Activated naive CD4-positive, alpha-beta T cell treated with anti-CD3 and anti-CD28 coated beads for 36 hours (primary cell): ENCODE results near the gene ATP2C2. TPM values are rescaled to one million over a fixed set of nuclear protein-coding genes. Genes with fewer than 3 reads are reported as not detected.

Source experiments
- CTCF ChIA-PET: fragments of 350-600 bp; sonication (Branson Sonifier 250); formaldehyde crosslinking; loops from one replicate; lab custom pipeline; 2021; ENCODE audit warnings: antibody characterized with exemption; lab: Charles Lee
- DNase-seq: peaks from one replicate; pipeline ENCODE4 v3.0.0-alpha.2; 2020
- H3K27ac Mint-ChIP-seq: one replicate; pipeline ENCODE4 v1.8.0; 2021; ENCODE audit warnings: mild to moderate bottlenecking, mixed read lengths
- H3K27me3 Mint-ChIP-seq: one replicate; pipeline ENCODE4 v1.8.0; 2021; ENCODE audit warnings: low read depth, mixed read lengths
- H3K36me3 Mint-ChIP-seq: one replicate; pipeline ENCODE4 v1.8.0; 2021; ENCODE audit warnings: low read depth, mixed read lengths
- H3K4me1 Mint-ChIP-seq: one replicate; pipeline ENCODE4 v1.8.0; 2021; ENCODE audit warnings: low read depth, mixed read lengths
- H3K4me3 Mint-ChIP-seq: one replicate; pipeline ENCODE4 v1.8.0; 2021; ENCODE audit warnings: mild to moderate bottlenecking, moderate library complexity, mixed read lengths
- H3K9me3 Mint-ChIP-seq: one replicate; pipeline ENCODE4 v1.8.0; 2021; ENCODE audit warnings: mixed read lengths
- intact Hi-C: fragments of 100-400 bp; cut with micrococcal nuclease; formaldehyde crosslinking; loops from one replicate; pipeline ENCODE4 v1.15.1; 2023
- total RNA-seq, 2 experiments: library from RNA; stranded (reverse); gene quantifications; one replicate each; pipeline ENCODE4 v1.2.3, GENCODE V29; 2021

ATP2C2 gene
- total RNA-seq, 2 experiments from 2014 or later = not detected

GRCh38 chr16:84471966-84472365 is 103.6 kb downstream of the ATP2C2 start:
- Mint-ChIP-seq H3K27me3 (no peaks in the 10 kb centered on the region), H3K4me1 (no peaks in the 10 kb centered on the region), H3K9me3 (peaks cover 24% of the 10 kb centered on the region), H3K27ac (no peak overlapping the region), H3K36me3 (peaks cover 22% of the 10 kb centered on the region), H3K4me3 (no peak overlapping the region)
- no peak for DNase-seq
- CTCF ChIA-PET = no interaction called here
- intact Hi-C loops = no loop called here

- CTCF ChIA-PET = no interaction called here
- H3K4me3 Mint-ChIP-seq = no peak overlapping the region
- no peak overlapping the region for H3K27ac Mint-ChIP-seq
- no peak for DNase-seq
- H3K9me3 Mint-ChIP-seq = peaks cover 16% of the 10 kb centered on the region
- intact Hi-C loops = no loop called here
- H3K4me1 Mint-ChIP-seq = no peaks in the 10 kb centered on the region
- H3K27me3 Mint-ChIP-seq = no peaks in the 10 kb centered on the region
- H3K36me3 Mint-ChIP-seq = peaks cover 11% of the 10 kb centered on the region
Measured at GRCh38 chr16:84475643-84476240, 107.4 kb downstream of the ATP2C2 start.

- Mint-ChIP-seq H3K27me3 (no peaks in the 10 kb centered on the region), H3K4me3 (no peak overlapping the region), H3K36me3 (peaks cover 11% of the 10 kb centered on the region), H3K4me1 (no peaks in the 10 kb centered on the region), H3K27ac (no peak overlapping the region), H3K9me3 (peaks cover 16% of the 10 kb centered on the region)
- no peak for DNase-seq
- CTCF ChIA-PET = interaction anchor here (0.6 to 0.9 kb wide), 2 partner anchors 52 to 160 kb away, joined by 4 read pairs; no protein-coding TSS in a partner anchor
- intact Hi-C loops = no loop called here
Measured at GRCh38 chr16:84476401-84476800, 108.1 kb downstream of the ATP2C2 start.

GRCh38 chr16:84477661-84478060 is 109.3 kb downstream of the ATP2C2 start:
- intact Hi-C loops = no loop called here
- CTCF ChIA-PET = interaction anchor here (0.9 kb wide), 1 partner anchor 18 kb away, joined by 3 read pairs; no protein-coding TSS in a partner anchor
- H3K4me3 Mint-ChIP-seq = no peak overlapping the region
- H3K27me3 Mint-ChIP-seq = no peaks in the 10 kb centered on the region
- H3K27ac Mint-ChIP-seq = no peak overlapping the region
- no peaks in the 10 kb centered on the region for H3K4me1 Mint-ChIP-seq
- peaks cover 9% of the 10 kb centered on the region for H3K9me3 Mint-ChIP-seq
- H3K36me3 Mint-ChIP-seq = peaks cover 5% of the 10 kb centered on the region
- DNase-seq = no peak

GRCh38 chr16:84478172-84478947 is 110.0 kb downstream of the ATP2C2 start:
- intact Hi-C loops = no loop called here
- Mint-ChIP-seq H3K36me3 (peaks cover 5% of the 10 kb centered on the region), H3K9me3 (peaks cover 9% of the 10 kb centered on the region), H3K4me1 (no peaks in the 10 kb centered on the region), H3K27ac (no peak overlapping the region), H3K4me3 (no peak overlapping the region), H3K27me3 (no peaks in the 10 kb centered on the region)
- CTCF ChIA-PET = no interaction called here
- DNase-seq = no peak

GRCh38 chr16:84479716-84480450 is 111.5 kb downstream of the ATP2C2 start:
- intact Hi-C loops = no loop called here
- Mint-ChIP-seq H3K9me3 (peaks cover 6% of the 10 kb centered on the region), H3K27me3 (no peaks in the 10 kb centered on the region), H3K27ac (no peak overlapping the region), H3K36me3 (peaks cover 4% of the 10 kb centered on the region), H3K4me3 (no peak overlapping the region), H3K4me1 (no peaks in the 10 kb centered on the region)
- CTCF ChIA-PET = no interaction called here
- DNase-seq = no peak

GRCh38 chr16:84481051-84481735 is 112.9 kb downstream of the ATP2C2 start:
- CTCF ChIA-PET = interaction anchor here (3.2 kb wide), 1 partner anchor 204 kb away, joined by 16 read pairs; no protein-coding TSS in a partner anchor
- no peaks in the 10 kb centered on the region for H3K4me1 Mint-ChIP-seq
- DNase-seq = no peak
- peaks cover 3% of the 10 kb centered on the region for H3K36me3 Mint-ChIP-seq
- H3K4me3 Mint-ChIP-seq = no peak overlapping the region
- no peaks in the 10 kb centered on the region for H3K9me3 Mint-ChIP-seq
- intact Hi-C loops = no loop called here
- H3K27ac Mint-ChIP-seq = no peak overlapping the region
- H3K27me3 Mint-ChIP-seq = no peaks in the 10 kb centered on the region

GRCh38 chr16:84482001-84482891 is 113.9 kb downstream of the ATP2C2 start:
- Mint-ChIP-seq H3K27ac (no peak overlapping the region), H3K4me1 (no peaks in the 10 kb centered on the region), H3K27me3 (no peaks in the 10 kb centered on the region), H3K4me3 (no peak overlapping the region), H3K9me3 (no peaks in the 10 kb centered on the region), H3K36me3 (peaks cover 5% of the 10 kb centered on the region)
- CTCF ChIA-PET = interaction anchor here (2.0 to 3.2 kb wide), 2 partner anchors 201 to 205 kb away, joined by 10 to 16 read pairs; no protein-coding TSS in a partner anchor
- no peak for DNase-seq
- intact Hi-C loops = no loop called here

- Mint-ChIP-seq H3K9me3 (no peaks in the 10 kb centered on the region), H3K4me3 (no peak overlapping the region), H3K27me3 (no peaks in the 10 kb centered on the region), H3K4me1 (no peaks in the 10 kb centered on the region), H3K27ac (no peak overlapping the region), H3K36me3 (peaks cover 5% of the 10 kb centered on the region)
- CTCF ChIA-PET = interaction anchor here (2.0 to 3.2 kb wide), 2 partner anchors 202 to 206 kb away, joined by 10 to 16 read pairs; no protein-coding TSS in a partner anchor
- intact Hi-C loops = no loop called here
- no peak for DNase-seq
Measured at GRCh38 chr16:84482951-84483881, 114.9 kb downstream of the ATP2C2 start.

- Mint-ChIP-seq H3K9me3 (no peaks in the 10 kb centered on the region), H3K27me3 (no peaks in the 10 kb centered on the region), H3K4me3 (no peak overlapping the region), H3K36me3 (peaks cover 5% of the 10 kb centered on the region), H3K4me1 (no peaks in the 10 kb centered on the region), H3K27ac (no peak overlapping the region)
- CTCF ChIA-PET = interaction anchor here (0.6 to 3.2 kb wide), 4 partner anchors 203 to 557 kb away, joined by 3 to 16 read pairs (median 7); no protein-coding TSS in a partner anchor
- no peak for DNase-seq
- intact Hi-C loops = loop anchor here (1.0 kb wide), 1 partner anchor 207 kb away; no protein-coding TSS in a partner anchor
Measured at GRCh38 chr16:84483882-84484565, 115.7 kb downstream of the ATP2C2 start.
